GM19328 (cell line): ENCODE measurements around the gene TRAPPC11.
"Not testable (repeated sequence)": the region's sequence is repeated elsewhere in the genome, so short reads cannot be mapped to it uniquely, and the experiment has no call there.

Experiments used
- ATAC-seq: cut with Tn5 transposase; IDR thresholded peaks from one replicate; pipeline ENCODE4 v1.9.1; 2021; ENCODE audit warnings: mild to moderate bottlenecking, moderate library complexity; ENCODE audit not compliant: unreplicated experiment

Gene TRAPPC11

DNA sequence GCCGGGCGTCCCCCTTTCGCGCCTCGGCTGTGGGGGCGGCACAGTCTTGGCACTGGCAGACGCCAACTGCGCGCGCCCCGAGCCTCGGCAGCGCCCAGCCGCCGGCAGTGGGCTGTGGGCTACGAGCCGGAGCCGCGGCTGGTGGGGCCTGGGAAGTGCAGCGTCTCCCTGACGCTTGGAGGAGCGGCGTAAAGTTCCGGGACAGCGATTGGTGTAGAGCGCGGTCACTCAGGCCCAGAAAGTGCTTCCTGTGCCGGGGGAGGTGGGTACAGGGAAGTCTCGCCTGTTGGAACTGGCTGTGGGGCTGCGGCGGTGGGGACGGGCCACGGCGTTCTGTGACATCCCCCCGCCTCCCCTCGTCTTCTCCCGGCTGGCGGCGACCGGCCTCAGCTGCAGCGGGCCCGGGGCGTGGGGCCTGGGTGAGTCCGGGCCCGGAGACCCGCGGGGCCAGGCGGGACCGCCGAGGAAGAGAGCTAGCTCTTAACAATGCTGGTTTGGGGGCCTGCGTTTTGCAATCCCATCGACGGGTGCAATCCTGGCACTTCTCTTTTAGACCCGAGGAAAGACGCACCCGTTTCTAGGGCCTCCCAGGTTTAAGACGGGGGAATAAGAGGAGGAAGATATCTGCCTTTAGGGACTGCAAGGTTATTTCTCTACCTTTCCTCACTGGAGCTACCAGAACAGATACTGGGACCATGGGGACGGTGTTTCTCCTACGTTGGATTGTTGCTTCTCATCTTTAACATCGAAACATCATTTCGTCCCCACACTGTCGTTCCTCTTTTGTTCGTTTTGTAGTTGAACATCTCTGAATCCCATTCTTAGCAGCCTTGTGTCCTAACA, at the start of gene TRAPPC11, which contains the start of gene RWDD4:
TRAPPC11 (plus strand) TSS at position 265 of the 843 bp plus-strand sequence. CDS start 4,575 bp downstream, outside the sequence.
RWDD4 (minus strand) TSS at position 157 of the 843 bp plus-strand sequence. CDS start 233 bp downstream, outside the sequence.
- peak; percentile 99 for ATAC-seq

DNA sequence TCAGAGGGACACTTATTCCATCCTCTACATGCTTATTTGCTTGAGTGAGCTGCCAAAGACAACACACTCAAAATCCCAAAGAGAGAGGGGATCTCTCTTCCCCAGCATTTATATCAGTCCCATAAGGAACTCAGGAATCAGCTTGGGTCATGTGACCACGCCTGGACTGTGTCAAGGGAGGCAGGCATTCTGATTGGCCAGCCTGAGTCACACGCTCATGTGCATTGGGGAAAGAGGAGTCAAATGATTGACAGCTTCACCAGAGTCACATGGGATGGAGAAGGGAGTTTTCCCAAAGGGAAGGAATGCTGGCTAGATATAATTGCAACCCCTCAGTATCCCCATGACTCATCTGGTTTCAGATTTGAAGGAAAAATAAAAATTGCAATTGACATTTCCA, 49.1 kb upstream of the TRAPPC11 start:
- no peak for ATAC-seq

DNA sequence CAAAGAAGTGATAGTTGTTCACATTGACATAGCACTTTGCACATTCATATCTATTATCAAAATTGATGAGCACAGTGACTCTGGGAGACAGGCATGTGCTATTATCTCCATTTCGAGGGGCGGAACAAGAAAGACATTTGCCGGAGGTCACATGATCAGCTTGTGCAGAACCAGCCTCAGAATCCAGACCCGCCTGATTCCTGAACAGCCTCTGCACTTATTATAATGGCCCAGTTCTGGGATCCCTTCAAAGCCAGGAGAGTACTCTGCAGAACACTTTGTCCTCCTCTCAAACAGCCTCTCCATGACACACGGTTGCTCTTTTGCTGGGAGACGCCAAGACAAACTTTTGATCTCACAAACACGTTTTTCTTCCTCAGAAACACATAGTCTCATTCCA, 48.5 kb upstream of the TRAPPC11 start:
- no peak for ATAC-seq

DNA sequence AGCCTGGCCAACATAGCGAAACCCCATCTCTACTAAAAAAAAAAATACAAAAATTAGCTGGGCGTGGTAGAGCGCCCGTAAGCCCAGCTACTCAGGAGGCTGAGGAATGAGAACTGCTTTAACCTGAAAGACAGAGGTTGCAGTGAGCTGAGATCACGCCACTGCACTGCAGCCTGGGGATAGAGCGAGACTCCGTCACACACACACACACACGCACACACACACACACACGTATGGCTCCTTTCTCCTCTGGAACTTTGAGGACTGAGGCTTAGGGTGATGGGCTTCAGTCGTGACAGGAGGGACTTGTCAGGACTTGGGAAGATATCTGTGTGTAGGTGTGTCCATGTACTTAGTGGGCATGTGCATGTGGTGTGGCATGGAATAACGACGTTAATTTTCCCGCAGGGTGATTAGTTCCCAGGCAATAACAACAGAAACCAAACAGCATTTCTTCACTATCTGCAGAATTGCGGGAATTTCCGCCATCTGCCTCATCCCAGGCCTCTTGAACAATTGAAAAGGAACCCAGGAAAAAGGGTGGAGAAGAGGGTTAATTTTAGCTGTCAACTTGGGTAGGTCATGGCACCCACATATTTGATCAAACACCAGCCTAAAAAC, 47.8 kb upstream of the TRAPPC11 start:
- no peak for ATAC-seq

DNA sequence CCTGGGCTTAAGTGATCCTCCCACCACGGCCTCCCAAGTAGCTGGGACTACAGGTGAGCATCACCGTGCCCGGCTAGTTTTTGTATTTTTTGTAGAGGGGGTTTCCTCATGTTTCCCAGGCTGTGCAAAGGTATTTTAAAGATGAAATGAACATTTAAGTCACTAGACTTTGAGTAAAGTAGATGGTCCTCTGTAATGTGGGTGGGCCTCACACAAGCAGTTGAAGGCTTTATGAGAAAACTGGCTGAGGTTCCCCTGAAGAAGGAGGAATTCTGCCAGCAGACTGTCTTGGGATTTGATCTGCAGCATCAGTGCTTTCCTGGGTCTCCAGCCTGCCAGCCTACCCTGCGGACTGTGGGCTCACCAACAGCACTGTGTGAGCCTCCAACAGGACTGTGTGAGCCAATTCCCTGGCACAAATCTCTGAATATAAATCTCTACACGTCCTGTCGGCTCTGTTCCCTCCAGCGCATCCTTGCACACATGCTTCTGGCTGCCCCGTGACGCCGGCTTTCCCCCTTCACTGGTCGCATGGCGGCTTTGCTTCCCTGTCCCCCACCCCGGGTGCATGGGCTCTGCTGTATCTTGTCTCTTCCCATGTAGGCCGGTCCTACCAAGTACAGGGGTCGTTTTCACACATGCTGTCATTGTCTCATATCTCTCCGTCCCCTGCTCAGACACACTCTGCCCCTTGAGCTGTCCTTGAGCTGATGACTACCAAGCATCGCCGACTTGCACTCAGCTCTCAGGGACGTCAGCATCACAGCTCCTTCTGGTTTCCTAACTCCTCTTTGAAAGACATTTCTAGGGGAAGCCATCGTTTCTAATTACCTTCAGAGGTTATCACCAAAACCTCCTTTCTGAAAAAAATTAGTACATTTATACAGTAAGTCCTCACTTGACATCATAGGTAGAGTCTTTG, 46.5 kb upstream of the TRAPPC11 start:
- ATAC-seq: no peak

DNA sequence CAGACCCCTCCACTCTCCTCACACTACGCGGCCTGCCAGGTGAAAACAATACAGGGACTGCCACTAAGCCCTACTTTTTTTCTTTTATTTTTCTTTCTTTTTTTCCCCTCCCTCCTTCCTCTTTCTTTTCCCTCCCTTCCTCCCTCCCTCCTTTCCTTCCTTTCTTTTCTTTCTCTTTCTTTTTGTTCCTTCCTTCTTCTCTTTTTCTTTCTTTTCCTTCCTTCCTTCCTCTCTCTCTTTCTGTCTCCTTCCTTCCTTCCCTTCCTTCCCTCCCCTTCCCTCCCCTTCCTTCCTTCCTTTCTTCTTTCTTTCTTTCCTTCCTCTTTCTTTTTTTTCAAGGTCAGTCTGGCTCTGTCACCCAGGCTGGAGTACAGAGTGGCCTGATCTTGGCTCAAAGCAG, 42.0 kb upstream of the TRAPPC11 start:
- no peak for ATAC-seq

DNA sequence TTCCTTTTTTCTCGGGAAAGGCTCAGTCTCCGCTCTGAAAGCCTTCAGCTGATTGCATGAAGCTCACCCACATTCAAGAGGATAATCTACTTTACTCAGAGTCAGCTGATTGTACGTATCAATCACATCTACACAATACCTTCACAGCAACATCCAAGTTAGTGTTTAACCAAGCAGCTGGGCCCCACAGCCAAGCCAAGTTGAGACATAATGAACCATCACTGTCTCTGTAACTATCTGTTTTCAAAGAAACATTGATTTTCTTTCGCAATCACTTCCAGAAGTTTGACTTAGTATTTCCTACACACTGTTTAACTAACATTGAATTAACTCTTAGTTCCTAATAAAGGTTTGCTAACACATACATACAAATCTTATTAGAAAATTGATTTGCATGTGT, 40.4 kb upstream of the TRAPPC11 start:
- no peak for ATAC-seq

DNA sequence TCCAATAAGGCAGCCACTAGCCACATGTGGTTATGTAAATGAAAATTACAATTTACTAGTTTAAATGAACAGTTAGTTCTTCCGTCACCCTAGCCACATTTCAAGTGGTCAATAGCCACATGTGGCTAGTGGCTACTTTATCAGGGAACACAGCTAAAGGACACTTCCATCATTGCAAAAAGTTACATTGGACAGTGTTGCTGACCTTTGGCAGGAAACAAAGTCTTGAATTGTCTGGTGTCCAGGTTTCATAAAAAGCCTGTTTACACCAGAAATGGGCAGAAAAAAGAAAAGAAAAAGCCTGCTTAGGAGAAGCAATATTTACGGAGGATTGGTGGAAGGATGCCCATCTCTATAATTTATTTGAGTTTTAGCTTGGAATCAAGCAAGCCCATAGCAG, 38.7 kb upstream of the TRAPPC11 start:
- no peak for ATAC-seq

DNA sequence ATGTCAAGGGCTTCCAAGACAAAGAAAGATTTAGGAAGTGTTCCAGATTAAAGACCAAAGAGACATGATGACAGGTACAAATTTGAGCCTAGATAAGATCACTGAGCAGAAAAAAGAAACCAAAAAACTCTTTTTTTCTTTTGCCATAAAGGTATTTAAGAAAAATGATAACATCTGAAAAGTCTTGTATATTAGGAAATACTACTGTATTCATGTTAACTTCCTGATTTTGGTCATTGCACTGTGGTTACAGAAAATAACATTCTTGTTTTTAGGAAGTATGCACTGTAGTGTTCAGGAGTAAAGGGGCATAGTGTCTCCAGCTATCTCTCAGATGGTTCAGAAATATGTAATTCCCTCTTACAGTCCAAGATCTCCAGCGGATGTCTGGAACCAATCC, 37.2 kb upstream of the TRAPPC11 start:
- no peak for ATAC-seq

DNA sequence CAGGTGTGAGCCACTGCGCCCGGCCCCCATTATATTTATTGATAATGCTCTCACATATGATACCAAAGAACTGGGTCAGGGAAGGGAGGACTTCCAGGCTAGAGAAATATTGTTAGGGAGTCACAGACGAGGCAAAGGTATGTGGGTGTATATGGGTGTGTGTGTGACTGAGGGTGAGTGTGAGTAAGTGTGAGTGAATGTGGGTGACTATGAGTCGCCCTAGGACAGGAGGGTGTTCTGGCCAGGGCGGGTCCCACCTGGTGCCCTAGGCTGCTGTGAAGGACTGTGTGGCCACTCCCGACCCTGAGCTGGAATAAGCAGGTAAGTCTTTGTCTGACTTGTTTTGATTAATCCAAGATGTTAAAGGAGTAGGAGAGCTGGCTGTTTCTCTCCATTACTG, 34.5 kb upstream of the TRAPPC11 start:
- ATAC-seq: no peak

DNA sequence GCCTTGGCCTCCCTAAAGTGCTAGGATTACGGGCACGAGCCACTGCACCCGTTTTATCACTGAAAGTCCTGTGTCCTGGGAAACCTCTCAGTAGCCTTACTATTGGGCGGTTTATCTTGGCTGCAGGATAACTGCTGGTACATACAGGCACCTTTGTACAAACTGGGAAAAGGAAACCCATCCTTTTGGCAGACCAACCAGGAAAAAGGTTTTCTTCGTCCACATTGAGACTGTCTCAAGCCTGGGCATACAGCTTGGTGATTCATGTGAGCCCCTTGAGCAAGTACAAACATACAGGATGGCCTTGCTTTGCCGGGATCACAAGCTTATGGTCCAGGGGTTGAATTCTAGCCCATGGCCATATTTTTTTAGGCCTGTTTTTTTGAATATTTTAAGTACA, 32.9 kb upstream of the TRAPPC11 start:
- no peak for ATAC-seq

DNA sequence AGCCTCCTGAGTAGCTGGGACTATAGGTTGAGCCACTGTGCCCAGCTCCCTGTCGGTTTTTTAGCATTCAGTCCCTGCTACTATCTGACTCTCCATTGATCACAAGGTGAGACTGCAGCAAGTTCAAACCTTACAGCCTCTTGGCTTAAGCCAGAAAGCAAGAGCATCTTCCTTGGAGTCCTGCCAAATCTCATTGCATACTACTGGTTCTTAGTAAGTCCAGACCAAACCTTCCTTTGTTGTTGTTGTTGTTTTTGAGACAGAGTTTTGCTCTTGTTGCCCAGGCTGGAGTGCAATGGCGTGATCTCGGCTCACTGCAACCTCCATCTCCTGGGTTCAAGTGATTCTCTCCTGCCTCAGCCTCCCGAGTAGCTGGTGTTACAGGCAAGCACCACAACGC, 31.8 kb upstream of the TRAPPC11 start:
- not testable (repeated sequence) for ATAC-seq

DNA sequence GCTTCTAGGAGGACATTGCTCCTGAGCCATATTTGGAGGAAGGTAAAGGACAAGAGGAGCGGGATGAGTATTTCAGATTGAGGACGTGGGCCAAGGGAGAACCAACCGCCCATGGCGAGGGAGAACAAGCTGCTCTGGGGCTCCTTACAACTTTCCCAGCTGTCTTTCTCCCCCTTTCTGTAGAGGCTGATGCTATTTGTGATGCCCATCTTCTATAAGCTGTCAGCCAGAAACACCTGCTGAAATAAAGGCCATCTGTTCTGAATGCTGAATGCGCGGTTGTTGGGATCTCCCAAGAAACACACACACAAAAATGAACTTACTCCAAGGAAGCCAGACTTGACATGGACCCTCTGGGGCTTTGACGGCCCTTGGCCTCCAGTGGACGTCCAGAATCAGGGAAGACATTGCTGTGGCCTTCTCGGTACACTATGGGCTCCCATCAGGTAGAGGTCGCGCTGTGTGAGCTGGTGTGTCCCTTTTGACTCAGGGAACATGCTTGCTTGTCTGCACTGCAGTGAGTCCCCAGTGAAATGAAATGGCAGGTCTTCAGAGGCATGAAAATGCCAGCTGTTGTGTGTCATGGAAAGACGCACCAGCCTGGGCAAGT, 31.0 kb upstream of the TRAPPC11 start:
- no peak for ATAC-seq

DNA sequence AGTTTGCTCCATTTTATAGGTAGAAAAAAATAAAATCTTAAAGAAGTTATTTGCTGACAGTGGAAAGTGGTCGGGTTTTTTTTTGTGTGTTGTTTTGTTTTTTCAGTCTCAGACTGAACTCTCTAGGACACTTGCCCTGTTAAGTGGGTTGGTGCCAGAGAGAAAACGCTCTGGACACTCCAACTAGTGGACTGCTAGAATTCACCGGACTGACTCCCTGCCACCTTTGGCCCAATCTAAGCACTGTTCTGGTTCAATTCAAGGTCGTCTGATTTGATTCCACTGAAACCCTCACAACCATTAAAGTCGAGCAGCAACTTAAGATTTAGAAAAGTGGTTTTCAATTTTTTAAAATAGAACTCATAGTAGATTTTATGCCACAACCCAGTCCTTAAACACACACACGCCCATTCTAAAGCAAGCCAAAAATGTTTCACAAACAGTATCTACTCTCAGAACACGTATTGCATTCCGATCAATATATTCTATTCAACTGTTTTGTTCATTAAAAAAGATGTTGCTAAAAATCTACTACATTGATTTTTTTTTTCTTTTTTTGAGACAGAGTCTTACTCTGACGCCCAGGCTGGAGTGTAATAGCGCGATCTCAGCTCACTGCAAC, 27.4 kb upstream of the TRAPPC11 start:
- ATAC-seq: no peak

DNA sequence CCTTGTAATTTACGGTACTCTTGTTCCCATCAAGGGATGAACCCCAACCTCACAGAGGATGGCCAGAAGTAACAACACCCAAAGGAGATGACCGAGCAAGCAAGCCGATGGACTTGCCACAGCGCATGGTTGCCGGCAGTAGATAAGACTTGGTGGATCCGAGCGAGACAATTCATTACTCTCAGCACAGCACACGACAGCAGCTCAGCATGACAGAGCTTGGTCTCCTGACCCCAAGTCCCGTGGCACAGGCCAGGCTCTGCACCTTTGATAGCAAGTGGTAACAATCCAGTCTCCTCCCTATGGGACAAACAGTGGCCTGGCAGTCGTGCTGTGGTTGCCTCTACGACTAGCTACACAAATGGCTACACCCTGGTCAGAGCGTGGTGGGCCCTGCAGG, 26.4 kb upstream of the TRAPPC11 start:
- no peak for ATAC-seq

DNA sequence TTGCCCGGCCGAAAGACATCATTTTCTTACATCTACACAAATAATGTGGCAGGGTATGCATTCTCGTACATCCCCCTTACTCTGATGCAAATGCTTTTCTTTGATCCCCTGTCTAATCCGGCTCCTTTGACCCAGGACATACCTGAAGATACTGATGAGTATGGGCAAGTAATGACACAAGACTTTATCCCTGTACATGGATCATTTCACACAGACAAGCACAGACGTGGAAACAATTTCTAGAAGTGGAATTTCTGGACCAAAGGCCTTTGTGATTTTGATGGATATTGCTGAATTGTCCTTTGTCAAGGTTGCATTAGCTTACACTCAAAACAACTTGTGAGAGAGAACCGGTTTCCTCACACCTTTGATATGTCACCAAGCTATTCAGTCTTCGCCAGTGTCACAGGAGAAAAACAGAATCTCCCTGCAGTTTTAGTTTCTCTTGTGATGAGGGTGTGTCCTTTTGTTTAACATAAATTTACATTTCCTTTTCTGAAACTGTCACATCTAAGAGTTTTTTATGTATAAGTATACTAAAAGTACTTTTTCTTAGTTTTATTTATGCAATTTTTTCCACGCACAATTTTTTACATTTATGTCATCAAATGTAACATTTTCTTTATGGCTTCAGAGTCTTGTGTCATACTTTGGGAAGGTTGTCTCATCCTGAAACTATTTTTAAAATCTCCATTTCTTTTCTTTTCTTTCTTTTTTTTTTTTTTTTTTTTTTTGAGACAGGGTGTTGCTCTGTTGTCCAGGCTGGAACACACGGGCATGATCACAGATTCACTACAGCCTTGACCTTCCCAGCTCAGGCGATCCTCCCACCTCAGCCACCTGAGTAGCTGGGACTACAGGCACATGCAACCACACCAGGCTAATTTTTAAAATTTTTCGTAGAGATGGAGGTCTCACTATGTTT, 25.4 kb upstream of the TRAPPC11 start:
- no peak for ATAC-seq

DNA sequence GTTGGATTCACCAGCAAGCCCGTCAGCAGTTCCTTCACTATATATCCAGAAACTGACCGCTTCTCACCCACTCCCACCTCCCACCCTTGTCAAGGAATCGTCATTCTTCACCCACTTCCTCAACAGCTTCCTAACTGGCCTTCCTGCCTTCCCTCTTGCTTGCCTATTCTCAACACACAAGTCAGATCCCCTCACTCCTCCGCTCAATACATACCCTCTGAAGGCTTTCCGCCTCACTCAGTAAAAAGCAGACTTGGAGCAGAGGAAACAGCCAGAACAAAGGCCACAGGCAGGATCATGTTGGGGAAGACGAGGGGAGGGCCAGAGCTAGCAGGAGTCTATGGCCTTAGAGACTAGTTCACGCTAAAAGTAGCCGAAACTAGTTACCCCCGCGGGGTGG, 23.8 kb upstream of the TRAPPC11 start:
- no peak for ATAC-seq

DNA sequence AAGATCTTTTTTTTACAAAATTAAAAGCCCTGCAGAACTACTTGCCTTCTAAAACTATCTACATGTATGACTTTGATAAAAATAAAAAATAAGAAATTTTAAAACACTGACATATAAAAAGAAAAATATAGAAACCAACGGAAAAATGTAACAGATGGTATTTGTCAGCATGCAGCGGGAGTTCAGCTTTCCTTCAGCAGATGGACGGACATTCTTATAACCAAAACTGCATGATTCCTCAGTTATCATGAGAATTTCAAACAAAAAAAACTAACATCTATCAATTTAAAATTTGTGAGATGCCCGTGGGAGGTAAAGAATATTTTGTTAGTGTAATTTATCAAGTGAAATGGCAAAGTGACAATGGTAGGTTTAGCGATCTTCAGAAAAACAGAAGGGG, 23.4 kb upstream of the TRAPPC11 start:
- no peak for ATAC-seq

DNA sequence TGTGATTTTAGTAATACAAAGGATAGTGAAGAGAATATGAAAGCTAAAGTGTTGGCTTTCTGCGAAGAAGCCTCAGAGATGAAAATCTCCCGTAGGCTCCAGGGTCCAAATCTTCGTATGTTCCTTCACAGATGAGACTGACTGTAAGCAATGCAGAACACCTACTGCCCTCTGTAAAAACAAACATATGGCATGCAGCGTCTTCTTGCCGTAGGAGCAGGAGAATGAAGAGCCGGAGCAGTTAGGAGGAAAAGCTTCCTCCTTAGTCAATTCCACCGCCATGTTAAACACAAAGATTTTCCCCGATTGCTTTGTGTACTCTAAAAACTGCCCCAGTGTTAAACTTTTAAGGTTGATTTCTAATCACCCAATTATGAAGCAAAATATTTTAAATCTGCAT, 22.6 kb upstream of the TRAPPC11 start:
- no peak for ATAC-seq
